Measurements from ENCODE around the gene MSI2.

- TF ChIP-seq CTCF (IDR thresholded peaks at IDR 0.05; ENCODE audit: extremely low read depth in 1 of 2, insufficient read depth in 1 of 2, low read depth in 1 of 2, low read length in 2 of 2): no peak
- no peak for TF ChIP-seq EZH2 (IDR thresholded peaks at IDR 0.05; ENCODE audit: borderline replicate concordance, low read depth, low read length, severe bottlenecking)
- TF ChIP-seq POLR2A (IDR thresholded peaks at IDR 0.05; ENCODE audit: low read depth, low read length): no peak
- TF ChIP-seq POLR2AphosphoS5 (IDR thresholded peaks at IDR 0.05; ENCODE audit: insufficient read depth, low read depth, low read length): no peak
- no peak for TF ChIP-seq MAX (IDR thresholded peaks at IDR 0.05; ENCODE audit: insufficient read depth, insufficient read length)
- TF ChIP-seq JUN (IDR thresholded peaks at IDR 0.05; ENCODE audit: borderline replicate concordance, insufficient read depth, insufficient read length, low read depth): no peak
- no peak for TF ChIP-seq GATA2 (IDR thresholded peaks at IDR 0.05; ENCODE audit: insufficient read depth, insufficient read length, low read depth, low read length)
- no peak for TF ChIP-seq MYC (IDR thresholded peaks at IDR 0.05; ENCODE audit: low read depth, low read length)
Measured at GRCh38 chr17:57464191-57464864, 208.0 kb downstream of the MSI2 start.

Measured in endothelial cell of umbilical vein (primary cell).